HG02852 (cell line): ENCODE data around the gene ENGASE.

ENCODE experiments used
- ATAC-seq: cut with Tn5 transposase; IDR thresholded peaks from one replicate; pipeline ENCODE4 v1.9.1; 2021; ENCODE audit warnings: mild to moderate bottlenecking, moderate library complexity; ENCODE audit not compliant: unreplicated experiment

Gene ENGASE

GRCh38 chr17:79091226-79091670 lies 16.6 kb downstream of the ENGASE start:
- ATAC-seq: no peak

- no peak for ATAC-seq
Observed at GRCh38 chr17:79092567-79092966, 17.9 kb downstream of the ENGASE start.

GRCh38 chr17:79093270-79093669 lies 18.6 kb downstream of the ENGASE start:
- no peak for ATAC-seq

GRCh38 chr17:79094261-79094660 lies 19.6 kb downstream of the ENGASE start:
- no peak for ATAC-seq

- no peak for ATAC-seq
Observed at GRCh38 chr17:79095345-79096055, 20.9 kb downstream of the ENGASE start.

GRCh38 chr17:79096477-79096876 lies 21.9 kb downstream of the ENGASE start:
- ATAC-seq: no peak

GRCh38 chr17:79097226-79098055 lies 22.8 kb downstream of the ENGASE start:
- no peak for ATAC-seq

GRCh38 chr17:79098282-79098867 lies 23.8 kb downstream of the ENGASE start:
- no peak for ATAC-seq

- ATAC-seq: no peak
Observed at GRCh38 chr17:79100405-79100804, 25.8 kb downstream of the ENGASE start.

GRCh38 chr17:79101111-79101673 lies 26.6 kb downstream of the ENGASE start:
- no peak for ATAC-seq

- ATAC-seq: no peak
Observed at GRCh38 chr17:79102214-79102613, 27.6 kb downstream of the ENGASE start.

- ATAC-seq: no peak
Observed at GRCh38 chr17:79104898-79105600, 30.4 kb downstream of the ENGASE start.

- no peak for ATAC-seq
Observed at GRCh38 chr17:79105937-79106336, 31.3 kb downstream of the ENGASE start.

GRCh38 chr17:79106958-79107357 lies 32.3 kb downstream of the ENGASE start:
- ATAC-seq: no peak

- no peak for ATAC-seq
Observed at GRCh38 chr17:79107499-79108231, 33.0 kb downstream of the ENGASE start.

GRCh38 chr17:79108232-79108850 lies 33.7 kb downstream of the ENGASE start:
- no peak for ATAC-seq

- ATAC-seq: no peak
Observed at GRCh38 chr17:79108870-79109269, 34.2 kb downstream of the ENGASE start.

- ATAC-seq: no peak
Observed at GRCh38 chr17:79109584-79109983, 35.0 kb downstream of the ENGASE start.

GRCh38 chr17:79111097-79111496 lies 36.5 kb downstream of the ENGASE start:
- no peak for ATAC-seq

- ATAC-seq: no peak
Observed at GRCh38 chr17:79112471-79112870, 37.8 kb downstream of the ENGASE start.
